Measurements from ENCODE around the gene EIF3K. TPM values are rescaled to one million over a fixed set of nuclear protein-coding genes. Genes with fewer than 3 reads are reported as not detected.

The EIF3K gene
- total and polyA plus RNA-seq, 2 of the 13 experiments (the other 11 are each of a cell fraction or from before 2014, with no cell fraction given): 179 to 258 TPM

DNA sequence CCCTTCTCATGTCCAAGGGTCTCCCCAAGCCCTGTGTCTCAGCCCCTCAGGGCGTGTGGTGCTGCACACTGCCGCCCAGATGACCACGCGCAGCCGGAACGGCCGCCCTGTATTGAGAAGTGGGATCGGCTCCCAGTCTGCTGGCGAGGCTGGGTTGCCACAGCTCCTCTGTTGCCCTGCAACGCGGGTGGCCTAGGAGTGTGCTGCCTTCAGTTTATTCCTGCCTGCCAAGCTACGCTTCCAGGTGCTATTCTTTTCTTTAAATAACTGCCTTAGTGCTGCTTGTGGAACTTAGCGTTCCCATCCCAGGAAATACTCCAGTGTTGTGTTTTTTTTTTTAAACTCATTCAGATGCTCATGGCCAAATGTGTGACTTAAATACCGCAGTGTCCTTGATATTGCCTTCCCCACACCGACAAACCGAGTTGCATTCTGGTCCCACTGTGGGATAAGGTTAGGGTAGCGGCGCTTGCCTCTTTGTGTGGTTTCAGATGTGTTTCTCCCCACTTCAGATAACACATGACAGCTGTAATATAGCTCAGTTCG, 45.0 kb downstream of the EIF3K start:
- ATAC-seq (no peak), FAIRE-seq (no peak), DNase-seq (ENCODE audit: low spot score) (no peak)
- Histone ChIP-seq H3K9me3 (ENCODE audit: low read length) (no peaks in the 10 kb centered on the region), H3K36me3 (replicated peaks in 1 of 2; ENCODE audit: control insufficient read depth in 1 of 2, insufficient read depth in 2 of 2, low read length in 2 of 2) (peaks cover 17 to 65% of the 10 kb centered on the region in 2 experiments), H3K27ac (ENCODE audit: extremely low read length, insufficient read depth, low read length) (no peak overlapping the region), H3K4me1 (ENCODE audit: insufficient read depth, low read length) (peaks cover 98% of the 10 kb centered on the region), H3K79me2 (ENCODE audit: insufficient read depth, low read length) (peaks cover 97% of the 10 kb centered on the region), H3K27me3 (ENCODE audit: control insufficient read depth in 1 of 2, insufficient read depth in 2 of 2, low read length in 2 of 2) (no peaks in the 10 kb centered on the region), H4K20me1 (ENCODE audit: insufficient read depth, low read length) (peaks cover 80% of the 10 kb centered on the region), H3K4me3 (replicated peaks in 1 of 3; ENCODE audit: insufficient read depth in 1 of 3, low read depth in 2 of 3, low read length in 3 of 3) (no peak overlapping the region), H3K9ac (ENCODE audit: insufficient read depth, low read depth, low read length) (no peak overlapping the region), H3K4me2 (ENCODE audit: low read depth, low read length) (0 out of 2 replicates have a peak overlapping the region, but pooled peaks have one; percentile 18), H2AFZ (ENCODE audit: low read length) (no peak overlapping the region)
- CTCF ChIA-PET (ENCODE audit: low intra/inter-chr PET ratio, low total read pairs): no interaction called here
- TF ChIP-seq, protein P1, sequence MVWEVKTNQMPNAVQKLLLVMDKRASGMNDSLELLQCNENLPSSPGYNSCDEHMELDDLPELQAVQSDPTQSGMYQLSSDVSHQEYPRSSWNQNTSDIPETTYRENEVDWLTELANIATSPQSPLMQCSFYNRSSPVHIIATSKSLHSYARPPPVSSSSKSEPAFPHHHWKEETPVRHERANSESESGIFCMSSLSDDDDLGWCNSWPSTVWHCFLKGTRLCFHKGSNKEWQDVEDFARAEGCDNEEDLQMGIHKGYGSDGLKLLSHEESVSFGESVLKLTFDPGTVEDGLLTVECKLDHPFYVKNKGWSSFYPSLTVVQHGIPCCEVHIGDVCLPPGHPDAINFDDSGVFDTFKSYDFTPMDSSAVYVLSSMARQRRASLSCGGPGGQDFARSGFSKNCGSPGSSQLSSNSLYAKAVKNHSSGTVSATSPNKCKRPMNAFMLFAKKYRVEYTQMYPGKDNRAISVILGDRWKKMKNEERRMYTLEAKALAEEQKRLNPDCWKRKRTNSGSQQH (CRISPR knock-in tag; IDR thresholded peaks at IDR 0.05; ENCODE audit: low read depth): no peak
- peak; percentile 56 for TF ChIP-seq AGO2 (optimal IDR thresholded peaks at IDR 0.05; ENCODE audit: low read depth, low read length)
- POLR2A ChIA-PET: interaction anchor here (1.3 to 2.6 kb wide), 4 partner anchors 11 to 167 kb away, joined by 3 to 8 read pairs (median 4); partner anchors contain the start of gene ECH1
- WGBS (ENCODE audit: low lambda C conversion rate): 94% methylated on average over 15 of the region's 19 CpGs
- no TSS peak for BruUV-seq (replicated peaks)
- intact Hi-C loops (cut with micrococcal nuclease; ENCODE audit: unreplicated experiment) (no loop called here), in situ Hi-C loops (cut with HindIII; ENCODE audit: extremely low pct_ligation_motif_present, low pct_unique_long_range_greater_than_20kb) (no loop called here)

DNA sequence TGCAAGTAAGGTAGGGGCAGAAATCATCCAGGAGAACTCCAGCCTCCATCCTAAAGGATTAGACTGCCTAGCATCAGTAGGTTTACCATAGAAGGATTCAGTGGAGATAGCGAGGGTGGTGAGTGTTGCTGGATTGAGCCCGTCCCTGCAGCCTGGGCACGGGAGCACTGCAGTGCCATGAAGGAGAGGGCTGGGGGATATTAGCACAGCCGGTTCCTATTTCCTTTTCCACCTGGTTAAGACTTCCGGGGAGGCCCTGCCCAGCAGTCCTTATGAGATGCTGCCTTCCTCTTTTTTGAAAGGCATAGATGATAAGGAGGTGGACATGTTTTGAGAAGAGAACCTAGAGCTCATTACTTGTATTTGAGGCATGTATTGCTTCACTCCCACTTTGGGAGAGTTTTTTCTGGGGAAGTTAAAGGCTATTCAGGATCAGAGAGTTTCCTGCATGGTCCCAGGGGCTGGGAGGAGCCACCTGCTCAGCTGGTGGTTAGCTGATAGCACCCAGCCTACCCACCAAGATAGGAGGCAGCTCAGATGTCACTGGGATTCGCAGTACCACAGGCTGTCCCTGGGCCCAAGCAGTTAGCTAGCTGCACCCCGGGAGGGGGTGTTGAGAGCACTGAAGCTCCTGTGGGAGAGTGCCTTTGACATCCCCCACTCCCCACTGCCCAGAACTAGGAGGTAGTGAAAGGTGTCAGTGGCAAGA, 45.7 kb downstream of the EIF3K start:
- FAIRE-seq (no peak), ATAC-seq (peak; percentile 31), DNase-seq (ENCODE audit: low spot score) (no peak)
- Histone ChIP-seq H3K79me2 (ENCODE audit: insufficient read depth, low read length) (peaks cover 97% of the 10 kb centered on the region), H2AFZ (ENCODE audit: low read length) (no peak overlapping the region), H3K27ac (ENCODE audit: extremely low read length, insufficient read depth, low read length) (peak overlapping the region; percentile 44), H4K20me1 (ENCODE audit: insufficient read depth, low read length) (peaks cover 78% of the 10 kb centered on the region), H3K9ac (ENCODE audit: insufficient read depth, low read depth, low read length) (0 out of 2 replicates have a peak overlapping the region, but pooled peaks have one; percentile 13), H3K9me3 (ENCODE audit: low read length) (no peaks in the 10 kb centered on the region), H3K4me3 (replicated peaks in 1 of 3; ENCODE audit: insufficient read depth in 1 of 3, low read depth in 2 of 3, low read length in 3 of 3) (no peak overlapping the region), H3K4me2 (ENCODE audit: low read depth, low read length) (peak overlapping the region; percentile 45; the same call in 1 of the 2 replicates), H3K36me3 (replicated peaks in 1 of 2; ENCODE audit: control insufficient read depth in 1 of 2, insufficient read depth in 2 of 2, low read length in 2 of 2) (peaks cover 20 to 68% of the 10 kb centered on the region in 2 experiments), H3K27me3 (ENCODE audit: control insufficient read depth in 1 of 2, insufficient read depth in 2 of 2, low read length in 2 of 2) (no peaks in the 10 kb centered on the region), H3K4me1 (ENCODE audit: insufficient read depth, low read length) (peaks cover 98% of the 10 kb centered on the region)
- in situ Hi-C loops (cut with HindIII; ENCODE audit: extremely low pct_ligation_motif_present, low pct_unique_long_range_greater_than_20kb): no loop called here
- WGBS (ENCODE audit: low lambda C conversion rate): 85% methylated on average over 5 of the region's 7 CpGs
- BruUV-seq (replicated peaks): no TSS peak
- ChIA-PET CTCF (ENCODE audit: low intra/inter-chr PET ratio, low total read pairs) (no interaction called here), POLR2A (interaction anchor here (1.0 to 2.6 kb wide), 5 partner anchors 10 to 167 kb away, joined by 3 to 8 read pairs (median 4); partner anchors contain the start of gene ECH1)
- intact Hi-C loops (cut with micrococcal nuclease; ENCODE audit: unreplicated experiment): no loop called here
- TF ChIP-seq, protein P2, sequence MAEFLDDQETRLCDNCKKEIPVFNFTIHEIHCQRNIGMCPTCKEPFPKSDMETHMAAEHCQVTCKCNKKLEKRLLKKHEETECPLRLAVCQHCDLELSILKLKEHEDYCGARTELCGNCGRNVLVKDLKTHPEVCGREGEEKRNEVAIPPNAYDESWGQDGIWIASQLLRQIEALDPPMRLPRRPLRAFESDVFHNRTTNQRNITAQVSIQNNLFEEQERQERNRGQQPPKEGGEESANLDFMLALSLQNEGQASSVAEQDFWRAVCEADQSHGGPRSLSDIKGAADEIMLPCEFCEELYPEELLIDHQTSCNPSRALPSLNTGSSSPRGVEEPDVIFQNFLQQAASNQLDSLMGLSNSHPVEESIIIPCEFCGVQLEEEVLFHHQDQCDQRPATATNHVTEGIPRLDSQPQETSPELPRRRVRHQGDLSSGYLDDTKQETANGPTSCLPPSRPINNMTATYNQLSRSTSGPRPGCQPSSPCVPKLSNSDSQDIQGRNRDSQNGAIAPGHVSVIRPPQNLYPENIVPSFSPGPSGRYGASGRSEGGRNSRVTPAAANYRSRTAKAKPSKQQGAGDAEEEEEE (CRISPR knock-in tag; IDR thresholded peaks at IDR 0.05; ENCODE audit: borderline replicate concordance): no peak
- TF ChIP-seq, protein P3, sequence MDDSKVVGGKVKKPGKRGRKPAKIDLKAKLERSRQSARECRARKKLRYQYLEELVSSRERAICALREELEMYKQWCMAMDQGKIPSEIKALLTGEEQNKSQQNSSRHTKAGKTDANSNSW (CRISPR knock-in tag; IDR thresholded peaks at IDR 0.05; ENCODE audit: borderline replicate concordance): no peak
- TF ChIP-seq, protein P4, sequence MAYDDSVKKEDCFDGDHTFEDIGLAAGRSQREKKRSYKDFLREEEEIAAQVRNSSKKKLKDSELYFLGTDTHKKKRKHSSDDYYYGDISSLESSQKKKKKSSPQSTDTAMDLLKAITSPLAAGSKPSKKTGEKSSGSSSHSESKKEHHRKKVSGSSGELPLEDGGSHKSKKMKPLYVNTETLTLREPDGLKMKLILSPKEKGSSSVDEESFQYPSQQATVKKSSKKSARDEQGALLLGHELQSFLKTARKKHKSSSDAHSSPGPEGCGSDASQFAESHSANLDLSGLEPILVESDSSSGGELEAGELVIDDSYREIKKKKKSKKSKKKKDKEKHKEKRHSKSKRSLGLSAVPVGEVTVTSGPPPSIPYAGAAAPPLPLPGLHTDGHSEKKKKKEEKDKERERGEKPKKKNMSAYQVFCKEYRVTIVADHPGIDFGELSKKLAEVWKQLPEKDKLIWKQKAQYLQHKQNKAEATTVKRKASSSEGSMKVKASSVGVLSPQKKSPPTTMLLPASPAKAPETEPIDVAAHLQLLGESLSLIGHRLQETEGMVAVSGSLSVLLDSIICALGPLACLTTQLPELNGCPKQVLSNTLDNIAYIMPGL (CRISPR knock-in tag; IDR thresholded peaks at IDR 0.05; ENCODE audit: borderline replicate concordance in 1 of 2, low read depth in 1 of 2): no peak
- TF ChIP-seq SNRNP70 (IDR thresholded peaks at IDR 0.05; ENCODE audit: low read depth, low read length) (no peak), JUN (CRISPR knock-in tag; IDR thresholded peaks at IDR 0.05) (no peak)
- TF ChIP-seq, protein P1 (CRISPR knock-in tag; IDR thresholded peaks at IDR 0.05; ENCODE audit: low read depth): no peak

Measured in HepG2 (cell line).